Measurements from ENCODE around the gene PALMD. TPM values are rescaled to one million over a fixed set of nuclear protein-coding genes. Genes with fewer than 3 reads are reported as not detected.

PALMD gene
- total RNA-seq, 1 donor: 2.5 TPM

GRCh38 chr1:99705385-99705784, 59.5 kb downstream of the PALMD start:
- H3K4me2 ChIP-seq (ENCODE audit: insufficient read depth, low read length): no peak overlapping the region
- no peaks in the 10 kb centered on the region for H3K36me3 ChIP-seq (ENCODE audit: insufficient read depth, low read length)
- no peaks in the 10 kb centered on the region for H4K20me1 ChIP-seq (ENCODE audit: insufficient read depth, low read length)
- no peaks in the 10 kb centered on the region for H3K27me3 ChIP-seq (ENCODE audit: insufficient read depth, low read length)
- no peak overlapping the region for H3K4me3 ChIP-seq (ENCODE audit: insufficient read depth, low read length)
- H3K79me2 ChIP-seq (ENCODE audit: insufficient read depth, low read length): no peaks in the 10 kb centered on the region
- no peak for TF ChIP-seq CTCF (IDR thresholded peaks at IDR 0.05; ENCODE audit: extremely low read depth, low read depth, low read length)
- H2AFZ ChIP-seq (ENCODE audit: low read length): no peak overlapping the region
- no peak for DNase-seq (ENCODE audit: insufficient read length, low spot score, missing footprints)
- H3K4me1 ChIP-seq (ENCODE audit: insufficient read depth, low read length): no peaks in the 10 kb centered on the region
- H3K27ac ChIP-seq (ENCODE audit: low read depth, low read length): no peak overlapping the region
- H3K9me3 ChIP-seq (ENCODE audit: low read depth, low read length): no peaks in the 10 kb centered on the region

- no peaks in the 10 kb centered on the region for H4K20me1 ChIP-seq (ENCODE audit: insufficient read depth, low read length)
- H3K27me3 ChIP-seq (ENCODE audit: insufficient read depth, low read length): no peaks in the 10 kb centered on the region
- H3K4me1 ChIP-seq (ENCODE audit: insufficient read depth, low read length): no peaks in the 10 kb centered on the region
- H3K9me3 ChIP-seq (ENCODE audit: low read depth, low read length): no peaks in the 10 kb centered on the region
- no peak overlapping the region for H2AFZ ChIP-seq (ENCODE audit: low read length)
- peak; percentile 90 for TF ChIP-seq CTCF (IDR thresholded peaks at IDR 0.05; ENCODE audit: extremely low read depth, low read depth, low read length)
- peak; percentile 81 for DNase-seq (ENCODE audit: insufficient read length, low spot score, missing footprints)
- H3K4me2 ChIP-seq (ENCODE audit: insufficient read depth, low read length): no peak overlapping the region
- no peaks in the 10 kb centered on the region for H3K36me3 ChIP-seq (ENCODE audit: insufficient read depth, low read length)
- H3K4me3 ChIP-seq (ENCODE audit: insufficient read depth, low read length): no peak overlapping the region
- no peaks in the 10 kb centered on the region for H3K79me2 ChIP-seq (ENCODE audit: insufficient read depth, low read length)
- no peak overlapping the region for H3K27ac ChIP-seq (ENCODE audit: low read depth, low read length)
Measured at GRCh38 chr1:99707535-99708142, 61.7 kb downstream of the PALMD start.

- Histone ChIP-seq H3K4me2 (ENCODE audit: insufficient read depth, low read length) (no peak overlapping the region), H3K4me1 (ENCODE audit: insufficient read depth, low read length) (no peaks in the 10 kb centered on the region), H3K9me3 (ENCODE audit: low read depth, low read length) (no peaks in the 10 kb centered on the region), H3K36me3 (ENCODE audit: insufficient read depth, low read length) (no peaks in the 10 kb centered on the region), H2AFZ (ENCODE audit: low read length) (no peak overlapping the region), H3K4me3 (ENCODE audit: insufficient read depth, low read length) (no peak overlapping the region), H3K27ac (ENCODE audit: low read depth, low read length) (no peak overlapping the region), H3K27me3 (ENCODE audit: insufficient read depth, low read length) (no peaks in the 10 kb centered on the region), H3K79me2 (ENCODE audit: insufficient read depth, low read length) (no peaks in the 10 kb centered on the region), H4K20me1 (ENCODE audit: insufficient read depth, low read length) (no peaks in the 10 kb centered on the region)
- no peak for TF ChIP-seq CTCF (IDR thresholded peaks at IDR 0.05; ENCODE audit: extremely low read depth, low read depth, low read length)
- no peak for DNase-seq (ENCODE audit: insufficient read length, low spot score, missing footprints)
Measured at GRCh38 chr1:99710994-99711393, 65.1 kb downstream of the PALMD start.

GRCh38 chr1:99713006-99713405, 67.1 kb downstream of the PALMD start:
- Histone ChIP-seq H3K27me3 (ENCODE audit: insufficient read depth, low read length) (no peaks in the 10 kb centered on the region), H3K79me2 (ENCODE audit: insufficient read depth, low read length) (no peaks in the 10 kb centered on the region), H3K9me3 (ENCODE audit: low read depth, low read length) (no peaks in the 10 kb centered on the region), H3K4me2 (ENCODE audit: insufficient read depth, low read length) (no peak overlapping the region), H4K20me1 (ENCODE audit: insufficient read depth, low read length) (no peaks in the 10 kb centered on the region), H3K4me1 (ENCODE audit: insufficient read depth, low read length) (no peaks in the 10 kb centered on the region), H2AFZ (ENCODE audit: low read length) (no peak overlapping the region), H3K36me3 (ENCODE audit: insufficient read depth, low read length) (no peaks in the 10 kb centered on the region), H3K27ac (ENCODE audit: low read depth, low read length) (no peak overlapping the region), H3K4me3 (ENCODE audit: insufficient read depth, low read length) (no peak overlapping the region)
- no peak for TF ChIP-seq CTCF (IDR thresholded peaks at IDR 0.05; ENCODE audit: extremely low read depth, low read depth, low read length)
- no peak for DNase-seq (ENCODE audit: insufficient read length, low spot score, missing footprints)

Measured in osteoblast (primary cell).